ENCODE data around the gene GLCE.

DNA sequence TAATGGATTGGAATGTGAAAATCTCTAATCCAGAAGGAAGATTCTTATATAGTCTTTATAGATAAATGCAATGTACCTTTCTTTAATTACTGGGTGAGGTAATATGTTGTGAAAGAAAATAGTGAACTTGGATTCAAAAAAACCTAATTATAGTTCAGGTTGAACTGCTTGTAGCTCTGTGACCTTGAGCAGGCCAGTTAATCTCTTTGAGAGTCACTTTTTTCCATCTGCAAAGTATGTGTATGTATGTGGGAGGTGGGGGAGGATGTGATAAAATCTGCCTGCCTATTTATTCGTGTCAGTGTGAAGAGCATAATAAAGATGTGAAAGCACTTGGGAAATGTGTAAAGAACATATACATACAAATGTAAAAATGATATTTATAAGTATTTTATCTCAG lies 34.4 kb downstream of the GLCE start:
- TF ChIP-seq, protein P1, sequence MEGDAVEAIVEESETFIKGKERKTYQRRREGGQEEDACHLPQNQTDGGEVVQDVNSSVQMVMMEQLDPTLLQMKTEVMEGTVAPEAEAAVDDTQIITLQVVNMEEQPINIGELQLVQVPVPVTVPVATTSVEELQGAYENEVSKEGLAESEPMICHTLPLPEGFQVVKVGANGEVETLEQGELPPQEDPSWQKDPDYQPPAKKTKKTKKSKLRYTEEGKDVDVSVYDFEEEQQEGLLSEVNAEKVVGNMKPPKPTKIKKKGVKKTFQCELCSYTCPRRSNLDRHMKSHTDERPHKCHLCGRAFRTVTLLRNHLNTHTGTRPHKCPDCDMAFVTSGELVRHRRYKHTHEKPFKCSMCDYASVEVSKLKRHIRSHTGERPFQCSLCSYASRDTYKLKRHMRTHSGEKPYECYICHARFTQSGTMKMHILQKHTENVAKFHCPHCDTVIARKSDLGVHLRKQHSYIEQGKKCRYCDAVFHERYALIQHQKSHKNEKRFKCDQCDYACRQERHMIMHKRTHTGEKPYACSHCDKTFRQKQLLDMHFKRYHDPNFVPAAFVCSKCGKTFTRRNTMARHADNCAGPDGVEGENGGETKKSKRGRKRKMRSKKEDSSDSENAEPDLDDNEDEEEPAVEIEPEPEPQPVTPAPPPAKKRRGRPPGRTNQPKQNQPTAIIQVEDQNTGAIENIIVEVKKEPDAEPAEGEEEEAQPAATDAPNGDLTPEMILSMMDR (IDR thresholded peaks at IDR 0.05; ENCODE audit: low read depth, low read length, missing input control): no peak
- no peak for TF ChIP-seq TAF1 (conservative IDR thresholded peaks at IDR 0.05)
- no peak for TF ChIP-seq HNF4A (conservative IDR thresholded peaks at IDR 0.05)
- no peak for TF ChIP-seq YY1 (IDR thresholded peaks at IDR 0.05)
- TF ChIP-seq GABPA (IDR thresholded peaks at IDR 0.05 in 1 of 2, conservative IDR thresholded peaks at IDR 0.05 in 1 of 2): no peak
- TF ChIP-seq JUND (IDR thresholded peaks at IDR 0.05): no peak
- TF ChIP-seq, protein P2, sequence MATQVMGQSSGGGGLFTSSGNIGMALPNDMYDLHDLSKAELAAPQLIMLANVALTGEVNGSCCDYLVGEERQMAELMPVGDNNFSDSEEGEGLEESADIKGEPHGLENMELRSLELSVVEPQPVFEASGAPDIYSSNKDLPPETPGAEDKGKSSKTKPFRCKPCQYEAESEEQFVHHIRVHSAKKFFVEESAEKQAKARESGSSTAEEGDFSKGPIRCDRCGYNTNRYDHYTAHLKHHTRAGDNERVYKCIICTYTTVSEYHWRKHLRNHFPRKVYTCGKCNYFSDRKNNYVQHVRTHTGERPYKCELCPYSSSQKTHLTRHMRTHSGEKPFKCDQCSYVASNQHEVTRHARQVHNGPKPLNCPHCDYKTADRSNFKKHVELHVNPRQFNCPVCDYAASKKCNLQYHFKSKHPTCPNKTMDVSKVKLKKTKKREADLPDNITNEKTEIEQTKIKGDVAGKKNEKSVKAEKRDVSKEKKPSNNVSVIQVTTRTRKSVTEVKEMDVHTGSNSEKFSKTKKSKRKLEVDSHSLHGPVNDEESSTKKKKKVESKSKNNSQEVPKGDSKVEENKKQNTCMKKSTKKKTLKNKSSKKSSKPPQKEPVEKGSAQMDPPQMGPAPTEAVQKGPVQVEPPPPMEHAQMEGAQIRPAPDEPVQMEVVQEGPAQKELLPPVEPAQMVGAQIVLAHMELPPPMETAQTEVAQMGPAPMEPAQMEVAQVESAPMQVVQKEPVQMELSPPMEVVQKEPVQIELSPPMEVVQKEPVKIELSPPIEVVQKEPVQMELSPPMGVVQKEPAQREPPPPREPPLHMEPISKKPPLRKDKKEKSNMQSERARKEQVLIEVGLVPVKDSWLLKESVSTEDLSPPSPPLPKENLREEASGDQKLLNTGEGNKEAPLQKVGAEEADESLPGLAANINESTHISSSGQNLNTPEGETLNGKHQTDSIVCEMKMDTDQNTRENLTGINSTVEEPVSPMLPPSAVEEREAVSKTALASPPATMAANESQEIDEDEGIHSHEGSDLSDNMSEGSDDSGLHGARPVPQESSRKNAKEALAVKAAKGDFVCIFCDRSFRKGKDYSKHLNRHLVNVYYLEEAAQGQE (IDR thresholded peaks at IDR 0.05): no peak

Data from liver (tissue), 3 donors.